ENCODE data around the gene GAGE12J.
"Not testable (repeated sequence)": the region's sequence is repeated elsewhere in the genome, so short reads cannot be mapped to it uniquely, and the experiment has no call there.

Gene GAGE12J

GRCh38 chrX:49292400-49293362 lies 29.2 kb upstream of the GAGE12J start:
- DNase-seq (ENCODE audit: low read depth), result no peak
- no peak for TF ChIP-seq CTCF (IDR thresholded peaks at IDR 0.05; ENCODE audit: insufficient read depth, low read depth, low read length, missing control alignments)
- no peak overlapping the region for H3K4me3 ChIP-seq (ENCODE audit: low read depth, low read length)

- DNase-seq (ENCODE audit: low read depth), result not testable (repeated sequence)
These were observed 22.5 kb upstream of the GAGE12J start for GRCh38 chrX:49299293-49299692.

GRCh38 chrX:49300703-49301102 lies 21.1 kb upstream of the GAGE12J start:
- H3K4me3 ChIP-seq (ENCODE audit: low read depth, low read length), result no peak overlapping the region
- no peak for TF ChIP-seq CTCF (IDR thresholded peaks at IDR 0.05; ENCODE audit: insufficient read depth, low read depth, low read length, missing control alignments)
- no peak for DNase-seq (ENCODE audit: low read depth)

More at GRCh38 chrX:49299293-49299692, 22.5 kb upstream of the GAGE12J start:
- not testable (repeated sequence) for H3K4me3 ChIP-seq (ENCODE audit: low read depth, low read length)

- no peak for DNase-seq (ENCODE audit: low read depth)
- TF ChIP-seq CTCF (IDR thresholded peaks at IDR 0.05; ENCODE audit: insufficient read depth, low read depth, low read length, missing control alignments), result no peak
- no peak within 1 kb of the TSS for H3K4me3 ChIP-seq (ENCODE audit: low read depth, low read length)
These were observed 18.5 kb upstream of the GAGE12J start, which contains the start of gene GAGE10 for GRCh38 chrX:49303346-49303745. GAGE10 (plus strand) TSS chrX:49303646; CDS start chrX:49304860, 1,214 bp downstream.

- H3K4me3 ChIP-seq (ENCODE audit: low read depth, low read length); DNase-seq (ENCODE audit: low read depth): not testable (repeated sequence)
These were observed 14.1 kb upstream of the GAGE12J start for GRCh38 chrX:49307775-49308174.

- no peak for DNase-seq (ENCODE audit: low read depth)
- TF ChIP-seq CTCF (IDR thresholded peaks at IDR 0.05; ENCODE audit: insufficient read depth, low read depth, low read length, missing control alignments), result no peak
- no peak overlapping the region for H3K4me3 ChIP-seq (ENCODE audit: low read depth, low read length)
These were observed 13.1 kb upstream of the GAGE12J start for GRCh38 chrX:49308604-49309269.

- DNase-seq (ENCODE audit: low read depth), result no peak
- no peak overlapping the region for H3K4me3 ChIP-seq (ENCODE audit: low read depth, low read length)
- TF ChIP-seq CTCF (IDR thresholded peaks at IDR 0.05; ENCODE audit: insufficient read depth, low read depth, low read length, missing control alignments), result no peak
These were observed 12.3 kb upstream of the GAGE12J start for GRCh38 chrX:49309401-49309981.
